H1 (cell line): Measurements from ENCODE around the gene CIC. TPM values are rescaled to one million over a fixed set of nuclear protein-coding genes. Genes with fewer than 3 reads are reported as not detected.

ENCODE experiments used
- CTCF ChIA-PET: fragments of 300-600 bp; sonication (Branson Sonifier 250); formaldehyde crosslinking; loops from one replicate; lab custom pipeline; 2021; ENCODE audit not compliant: partially characterized antibody; lab: Charles Lee
- POLR2A ChIA-PET: fragments of 300-600 bp; sonication (Branson Sonifier 250); formaldehyde crosslinking; loops from one replicate; lab custom pipeline; 2021; ENCODE audit warnings: inconsistent platforms; ENCODE audit not compliant: partially characterized antibody; lab: Charles Lee
- DNase-seq, 2 experiments: peaks; one replicate each; pipeline versions ENCODE4 v3.0.0 to v3.0.0-alpha.2; 2010 to 2022; ENCODE audit warnings: low spot score in 2 of 2, low read depth in 1 of 2, mixed read lengths in 1 of 2
- FAIRE-seq: peaks from 2 replicates; lab custom pipeline; 2011; peaks lifted over from hg19 to GRCh38; lab: Jason Lieb, UNC
- H2AFZ ChIP-seq: 2 replicates; pipeline ENCODE4 v1.8.1; 2012; ENCODE audit warnings: low read length, inconsistent platforms
- H2AK5ac ChIP-seq: 2 replicates; pipeline ENCODE4 v1.6.1; 2013; ENCODE audit warnings: low read depth, low read length
- H2BK120ac ChIP-seq: replicated peaks from 2 replicates; pipeline ENCODE3; 2013; ENCODE audit warnings: low read depth, low read length, inconsistent platforms
- H2BK12ac ChIP-seq: 2 replicates; pipeline ENCODE4 v1.6.1; 2013; ENCODE audit warnings: low read depth, low read length
- H2BK15ac ChIP-seq: 2 replicates; pipeline ENCODE4 v1.6.1; 2013; ENCODE audit warnings: low read length
- H2BK20ac ChIP-seq: 2 replicates; pipeline ENCODE4 v1.6.1; 2013; ENCODE audit warnings: low read length
- H2BK5ac ChIP-seq: 2 replicates; pipeline ENCODE4 v1.6.1; 2013; ENCODE audit warnings: low read depth, low read length
- H3K14ac ChIP-seq: 2 replicates; pipeline ENCODE4 v1.6.1; 2013; ENCODE audit warnings: inconsistent platforms; ENCODE audit not compliant: insufficient read length
- H3K18ac ChIP-seq: 2 replicates; pipeline ENCODE4 v1.6.1; 2013; ENCODE audit warnings: low read length; ENCODE audit errors: extremely low read depth
- H3K23ac ChIP-seq: 2 replicates; pipeline ENCODE4 v1.6.1; 2013; ENCODE audit warnings: inconsistent platforms; ENCODE audit not compliant: insufficient read length
- H3K23me2 ChIP-seq: 2 replicates; pipeline ENCODE4 v1.6.1; 2013; ENCODE audit warnings: low read depth, low read length
- H3K27ac ChIP-seq: 2 replicates; pipeline ENCODE4 v1.6.1; 2011; ENCODE audit warnings: low read depth, low read length, inconsistent platforms
- H3K27me3 ChIP-seq, 4 experiments: replicated peaks in 1 of 4; 1 replicate in 1 of 4; 2 replicates in 3 of 4; pipeline versions ENCODE4 v1.6.1 to v1.8.1; 2011 to 2013; ENCODE audit warnings: low read length in 3 of 4, mild to moderate bottlenecking in 3 of 4, inconsistent platforms in 2 of 4, mixed read lengths in 2 of 4, moderate library complexity in 1 of 4; ENCODE audit not compliant: control insufficient read depth in 3 of 4, insufficient read depth in 3 of 4; ENCODE audit errors: extremely low read depth in 1 of 4
- H3K36me3 ChIP-seq, 4 experiments: 2 replicates each; pipeline versions ENCODE4 v1.6.1 to v1.8.1; 2011 to 2013; ENCODE audit warnings: mild to moderate bottlenecking in 4 of 4, low read length in 3 of 4, moderate library complexity in 2 of 4, control low read depth in 1 of 4, inconsistent platforms in 1 of 4; ENCODE audit not compliant: insufficient read depth in 4 of 4, control insufficient read depth in 2 of 4
- H3K4ac ChIP-seq: replicated peaks from 2 replicates; pipeline ENCODE3; 2013; ENCODE audit warnings: low read length, low read depth, mixed read lengths, inconsistent platforms; ENCODE audit not compliant: insufficient read length
- H3K4me1 ChIP-seq, 4 experiments: replicated peaks in 1 of 4; 1 replicate in 1 of 4; 2 replicates in 3 of 4; pipeline versions ENCODE4 v1.6.1 to v1.8.1; 2011 to 2013; ENCODE audit warnings: low read length in 3 of 4, inconsistent platforms in 2 of 4, mixed read lengths in 1 of 4; ENCODE audit not compliant: insufficient read depth in 4 of 4, control insufficient read depth in 3 of 4
- H3K4me2 ChIP-seq, 2 experiments: 2 replicates each; pipeline versions ENCODE4 v1.6.1 to v1.8.1; 2011 to 2013; ENCODE audit warnings: low read depth in 2 of 2, low read length in 2 of 2, control low read depth in 1 of 2, inconsistent platforms in 1 of 2, mild to moderate bottlenecking in 1 of 2; ENCODE audit not compliant: insufficient read depth in 1 of 2
- H3K4me3 ChIP-seq, 4 experiments: fragments of 200-600, 300-600 bp in 1 of 4; sonication (generic), shearing (Covaris generic), sonication (Bioruptor Twin) in 1 of 4; 2 replicates each; pipeline versions ENCODE4 v1.5.1 to v1.8.1; 2011 to 2016; ENCODE audit warnings: low read length in 4 of 4, low read depth in 3 of 4, control low read depth in 2 of 4, inconsistent platforms in 2 of 4, mild to moderate bottlenecking in 2 of 4, mixed read lengths in 1 of 4, moderate library complexity in 1 of 4; ENCODE audit not compliant: insufficient read depth in 2 of 4; ENCODE audit errors: extremely low read depth in 1 of 4
- H3K56ac ChIP-seq: replicated peaks from 2 replicates; pipeline ENCODE3; 2013; ENCODE audit warnings: low read depth, mild to moderate bottlenecking, mixed read lengths, low read length, inconsistent platforms; ENCODE audit not compliant: insufficient read length
- H3K79me1 ChIP-seq: 2 replicates; pipeline ENCODE4 v1.6.1; 2013; ENCODE audit warnings: low read depth, low read length, control low read depth
- H3K79me2 ChIP-seq, 2 experiments: 2 replicates each; pipeline versions ENCODE4 v1.6.1 to v1.8.1; 2012 to 2013; ENCODE audit warnings: low read length in 2 of 2, mild to moderate bottlenecking in 2 of 2, inconsistent platforms in 1 of 2; ENCODE audit not compliant: insufficient read depth in 2 of 2, control insufficient read depth in 1 of 2
- H3K9ac ChIP-seq, 4 experiments: replicated peaks in 1 of 4; 1 replicate in 1 of 4; 2 replicates in 3 of 4; pipeline versions ENCODE4 v1.6.1 to v1.8.1; 2011 to 2013; ENCODE audit warnings: low read depth in 3 of 4, low read length in 3 of 4, control low read depth in 2 of 4, mild to moderate bottlenecking in 2 of 4, moderate library complexity in 2 of 4, inconsistent platforms in 1 of 4; ENCODE audit errors: extremely low read depth in 1 of 4
- H3K9me3 ChIP-seq, 2 experiments: 2 replicates each; pipeline versions ENCODE4 v1.6.1 to v1.8.1; 2012 to 2013; ENCODE audit warnings: mild to moderate bottlenecking in 2 of 2, moderate library complexity in 2 of 2, control low read depth in 1 of 2, inconsistent platforms in 1 of 2, low read depth in 1 of 2, low read length in 1 of 2, mixed read lengths in 1 of 2; ENCODE audit not compliant: insufficient read depth in 2 of 2
- H4K20me1 ChIP-seq, 2 experiments: replicated peaks in 1 of 2; 2 replicates each; pipeline versions ENCODE3 to v1.8.1; 2011 to 2013; ENCODE audit warnings: inconsistent platforms in 2 of 2, low read length in 2 of 2, mild to moderate bottlenecking in 1 of 2; ENCODE audit not compliant: insufficient read depth in 2 of 2, control insufficient read depth in 1 of 2
- H4K5ac ChIP-seq: 2 replicates; pipeline ENCODE4 v1.6.1; 2013; ENCODE audit warnings: low read length, low read depth, mixed read lengths, inconsistent platforms; ENCODE audit not compliant: insufficient read length
- H4K8ac ChIP-seq: 2 replicates; pipeline ENCODE4 v1.8.0; 2013; ENCODE audit warnings: mild to moderate bottlenecking, moderate library complexity, low read length, inconsistent platforms; ENCODE audit not compliant: insufficient read depth; ENCODE audit errors: extremely low read depth
- H4K91ac ChIP-seq: replicated peaks from 2 replicates; pipeline ENCODE3; 2013; ENCODE audit warnings: low read length, mixed read lengths, inconsistent platforms; ENCODE audit not compliant: insufficient read length
- ASH2L ChIP-seq: fragments of 200-600, 300-600 bp; sonication (generic); IDR thresholded peaks from one replicate; pipeline ENCODE4 v1.7.1; 2017; ENCODE audit warnings: low read length
- KDM4A ChIP-seq: IDR thresholded peaks from one replicate; pipeline ENCODE4 v1.7.1; 2012; ENCODE audit warnings: low read depth, mild to moderate bottlenecking, moderate library complexity, low read length, inconsistent platforms; ENCODE audit not compliant: severe bottlenecking
- RAD21 ChIP-seq, 2 experiments: IDR thresholded peaks in 1 of 2; conservative IDR thresholded peaks in 1 of 2; 2 replicates each; pipeline ENCODE4 v1.6.1; 2011; ENCODE audit warnings: low read depth in 2 of 2, low read length in 2 of 2, improper control_type of control experiment in 1 of 2, inconsistent platforms in 1 of 2, mild to moderate bottlenecking in 1 of 2, moderate library complexity in 1 of 2
- WGBS, 2 experiments: shearing (Covaris generic) in 1 of 2; methylation state at CpG; one replicate each; pipeline versions ENCODE4 v1.1.6 to v1.1.7; 2013 to 2015; ENCODE audit warnings: low lambda C conversion rate in 2 of 2, mixed read lengths in 2 of 2, inconsistent platforms in 1 of 2, low coverage in 1 of 2, missing lambda C conversion rate in 1 of 2; ENCODE audit not compliant: insufficient replicate concordance in 2 of 2, insufficient coverage in 1 of 2, insufficient read length in 1 of 2; ENCODE audit errors: extremely low coverage in 1 of 2, missing lambda C conversion rate in 1 of 2; 5-methylcytosine and 5-hydroxymethylcytosine counted together
- polyA plus RNA-seq, 7 experiments: library from polyadenylated mRNA; depleted of rRNA in 3 of 7; stranded (reverse) in 5 of 7; unstranded in 2 of 7; fragments of >200 nt in 5 of 7; fragments of 200-250 nt in 2 of 7; gene quantifications; 1 replicate in 5 of 7; 2 replicates in 1 of 7; 4 replicates in 1 of 7; pipeline versions ENCODE4 v1.2.1 to v1.2.3, GENCODE V29; 2011 to 2013; ENCODE audit warnings: missing spikeins in 2 of 7, mixed read lengths in 2 of 7
- total RNA-seq: library from RNA; stranded (reverse); fragmentation: NEBNext Ultra II Directional; extraction: Animal tissue kit (Norgen Biotek cat#: 25700); gene quantifications from 2 replicates; pipeline ENCODE4 v1.2.1, GENCODE V29; 2021

The CIC gene
- total and polyA plus RNA-seq, 2 of the 8 experiments (the other 6 are each of a cell fraction or from before 2014, with no cell fraction given) = 13.2 to 43.6 TPM

DNA sequence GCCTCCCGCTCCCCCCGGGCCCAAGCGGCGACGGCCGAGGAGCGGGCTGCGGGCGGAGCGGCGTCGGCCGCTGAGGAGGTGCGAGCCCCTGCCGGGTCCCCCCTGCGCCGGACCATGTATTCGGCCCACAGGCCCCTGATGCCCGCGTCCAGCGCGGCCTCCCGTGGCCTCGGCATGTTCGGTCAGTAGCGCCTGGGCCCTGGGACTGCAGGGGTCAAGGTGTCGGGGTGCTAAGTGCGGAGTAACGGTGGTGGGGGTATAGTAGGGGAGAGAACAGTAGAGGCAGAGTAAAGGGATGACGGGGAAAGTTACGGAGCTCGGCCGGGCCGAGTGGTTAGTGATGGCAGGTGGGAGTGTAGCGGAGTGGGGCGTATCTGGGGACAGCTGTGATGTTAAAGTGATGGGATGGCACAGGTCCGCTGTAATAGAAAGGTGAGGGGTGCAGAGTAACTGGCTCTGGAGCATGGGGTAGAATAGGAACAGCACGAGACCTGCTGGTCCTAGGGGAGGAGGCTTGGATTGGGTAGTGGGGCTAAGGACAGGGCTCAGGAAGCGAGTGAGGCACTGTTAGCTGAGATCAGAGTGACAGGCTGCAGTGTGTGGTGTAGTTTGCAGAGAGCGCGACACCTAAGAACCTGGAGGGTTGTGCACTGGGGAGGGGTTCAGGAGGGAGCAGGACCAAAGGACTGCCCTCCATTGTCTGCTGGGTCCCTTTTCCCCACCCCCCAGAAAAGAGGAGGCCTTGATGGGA, 15.7 kb downstream of the CIC start:
- no peak overlapping the region for H4K5ac ChIP-seq
- peaks cover 9 to 37% (median 27%) of the 10 kb centered on the region in 4 experiments for H3K4me1 ChIP-seq
- H4K91ac ChIP-seq = peak overlapping the region; percentile 48
- peak overlapping the region; percentile 78 to 97 for H3K4me2 ChIP-seq
- peak overlapping the region in 1 of 4 experiments; percentile 60; a peak in 3 of 7 replicates for H3K9ac ChIP-seq
- 7% methylated on average over 40 of the region's 41 CpGs; no CpG with 5 or more reads in 1 of the 2 experiments for WGBS, 2 experiments
- TF ChIP-seq KDM4A = peak; percentile 22
- TF ChIP-seq ASH2L = peak; percentile 54
- TF ChIP-seq RAD21 (IDR thresholded peaks at IDR 0.05 in 1 of 2, conservative IDR thresholded peaks at IDR 0.05 in 1 of 2; ENCODE audit: low read depth in 2 of 2, low read length in 2 of 2) = no peak
- H3K36me3 ChIP-seq = peaks cover 13 to 28% (median 25%) of the 10 kb centered on the region in 4 experiments; a peak in 7 of 8 replicates
- no peak overlapping the region for H3K14ac ChIP-seq
- no peaks in the 10 kb centered on the region for H3K9me3 ChIP-seq
- no peaks in the 10 kb centered on the region for H3K27me3 ChIP-seq
- H3K56ac ChIP-seq = no peak overlapping the region
- FAIRE-seq (no peak), DNase-seq (peak in 1 of 2 experiments; percentile 57)
- H2AK5ac ChIP-seq = no peak overlapping the region
- no peak overlapping the region for H3K4ac ChIP-seq
- CTCF ChIA-PET = interaction anchor here (0.8 to 6.6 kb wide), 4 partner anchors 9 to 267 kb away, joined by 3 to 41 read pairs (median 4); no protein-coding TSS in a partner anchor
- H3K27ac ChIP-seq = no peak overlapping the region
- H2BK15ac ChIP-seq = 0 out of 2 replicates have a peak overlapping the region, but pooled peaks have one; percentile 29
- no peak overlapping the region for H4K8ac ChIP-seq
- POLR2A ChIA-PET = interaction anchor here (0.9 to 4.3 kb wide), 7 partner anchors 10 to 40 kb away, joined by 3 to 20 read pairs (median 3); no protein-coding TSS in a partner anchor
- no peak overlapping the region for H2BK20ac ChIP-seq
- H3K79me2 ChIP-seq = peaks cover 0 to 22% of the 10 kb centered on the region in 2 experiments; a peak in 2 of 4 replicates
- H3K18ac ChIP-seq = peak overlapping the region; percentile 24
- H2BK120ac ChIP-seq = no peak overlapping the region
- peaks cover 26% of the 10 kb centered on the region for H3K79me1 ChIP-seq
- H2BK5ac ChIP-seq = 0 out of 2 replicates have a peak overlapping the region, but pooled peaks have one; percentile 21
- H3K4me3 ChIP-seq = peak overlapping the region; percentile 53 to 88 (median 58)
- H2BK12ac ChIP-seq = no peak overlapping the region; the same call in 1 of the 2 replicates
- H3K23ac ChIP-seq = no peak overlapping the region
- peaks cover 3 to 15% of the 10 kb centered on the region in 2 experiments for H4K20me1 ChIP-seq
- H3K23me2 ChIP-seq = peaks cover 30% of the 10 kb centered on the region
- no peak overlapping the region for H2AFZ ChIP-seq
